Activated CD8-positive, alpha-beta memory T cell treated with anti-CD3 and anti-CD28 coated beads, Interleukin-2, amount 10 ng/mL, durations not matched to agents 7 days and 5 days (primary cell): ENCODE data around the gene PM20D2. TPM values are rescaled to one million over a fixed set of nuclear protein-coding genes. Genes with fewer than 3 reads are reported as not detected.
A peak's percentile ranks its signal among the peaks of the same experiment; 100 is the strongest.

Experiments used
- ATAC-seq: fragments of 150-1000 bp; cut with Tn5 transposase; one replicate; pipeline ENCODE4 v1.10.0; 2021; ENCODE audit warnings: moderate library complexity
- CTCF ChIA-PET: fragments of 350-600 bp; sonication (Branson Sonifier 250); formaldehyde crosslinking; loops from one replicate; lab custom pipeline; 2021; ENCODE audit warnings: antibody characterized with exemption; lab: Charles Lee
- DNase-seq: peaks from one replicate; pipeline ENCODE4 v3.0.0-alpha.2; 2020
- H3K27ac Mint-ChIP-seq: one replicate; pipeline ENCODE4 v1.8.0; 2021; ENCODE audit warnings: mild to moderate bottlenecking, mixed read lengths
- H3K27me3 Mint-ChIP-seq: one replicate; pipeline ENCODE4 v1.8.0; 2021; ENCODE audit warnings: mixed read lengths
- H3K36me3 Mint-ChIP-seq: one replicate; pipeline ENCODE4 v1.8.0; 2021; ENCODE audit warnings: mild to moderate bottlenecking, mixed read lengths
- H3K4me1 Mint-ChIP-seq: one replicate; pipeline ENCODE4 v1.8.0; 2021; ENCODE audit warnings: mixed read lengths
- H3K4me3 Mint-ChIP-seq: one replicate; pipeline ENCODE4 v1.8.0; 2021; ENCODE audit warnings: mild to moderate bottlenecking, moderate library complexity, mixed read lengths
- H3K9me3 Mint-ChIP-seq: one replicate; pipeline ENCODE4 v1.8.0; 2022; ENCODE audit warnings: low read depth, mixed read lengths
- total RNA-seq, 2 experiments: library from RNA; stranded (reverse); gene quantifications; one replicate each; pipeline ENCODE4 v1.2.3, GENCODE V29; 2021

PM20D2 gene
- total RNA-seq, 2 experiments from 2014 or later: 13.1 to 16.6 TPM

DNA sequence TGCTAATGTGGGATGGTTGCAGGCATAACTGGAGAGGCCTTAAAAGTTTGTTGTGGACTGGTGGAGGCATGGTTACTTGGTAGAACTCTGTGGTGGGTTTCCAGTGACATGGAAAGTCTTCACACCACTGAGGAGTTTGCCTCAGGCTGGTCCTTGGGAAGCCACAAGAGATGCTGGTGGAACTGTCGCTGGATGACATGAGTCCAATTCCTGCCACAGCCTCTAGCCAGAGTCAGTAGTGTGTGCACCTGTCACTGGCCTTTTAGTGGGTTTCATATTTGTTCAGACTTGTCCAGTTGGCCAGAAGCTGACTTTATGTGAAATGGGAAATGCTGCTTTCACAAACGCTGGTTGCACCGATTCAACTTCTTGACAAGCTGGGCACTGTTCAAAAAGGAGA, 14.3 kb upstream of the PM20D2 start:
- no peak overlapping the region for H3K4me3 Mint-ChIP-seq
- CTCF ChIA-PET: interaction anchor here (0.6 to 2.0 kb wide), 2 partner anchors 10 to 14 kb away, joined by 3 to 4 read pairs; partner anchors contain the start of gene PM20D2

DNA sequence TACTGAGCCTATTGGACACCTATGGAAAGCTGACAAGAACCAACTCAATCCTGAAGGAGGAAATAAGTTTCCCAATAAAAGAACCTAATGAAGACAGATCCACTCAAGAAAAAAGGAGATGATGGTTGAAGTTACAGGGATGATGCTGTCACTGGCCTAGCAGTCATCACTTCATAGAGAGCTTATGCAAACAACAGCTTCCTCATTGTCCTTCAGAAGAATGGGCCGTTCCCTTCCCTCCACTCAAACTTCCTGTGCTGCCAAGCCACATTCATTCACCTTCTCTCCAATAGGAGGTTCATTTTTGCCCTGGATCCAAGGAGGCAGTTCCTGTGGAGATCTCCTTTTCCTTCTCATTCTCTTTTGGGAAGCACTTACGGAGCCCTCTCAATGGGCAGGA, 13.8 kb upstream of the PM20D2 start:
- CTCF ChIA-PET: interaction anchor here (0.6 to 2.0 kb wide), 2 partner anchors 10 to 13 kb away, joined by 3 to 4 read pairs; partner anchors contain the start of gene PM20D2
- no peak overlapping the region for H3K4me3 Mint-ChIP-seq
- H3K9me3 Mint-ChIP-seq: no peaks in the 10 kb centered on the region
- no peak for DNase-seq
- no peaks in the 10 kb centered on the region for H3K4me1 Mint-ChIP-seq
- H3K27me3 Mint-ChIP-seq: peaks cover 3% of the 10 kb centered on the region
- H3K27ac Mint-ChIP-seq: no peak overlapping the region
- no peaks in the 10 kb centered on the region for H3K36me3 Mint-ChIP-seq
- ATAC-seq: no peak

More for the DNA sequence above, 14.3 kb upstream of the PM20D2 start:
- ATAC-seq (no peak), DNase-seq (no peak)
- H3K9me3 Mint-ChIP-seq: no peaks in the 10 kb centered on the region
- H3K27me3 Mint-ChIP-seq: peaks cover 3% of the 10 kb centered on the region
- no peaks in the 10 kb centered on the region for H3K36me3 Mint-ChIP-seq
- no peaks in the 10 kb centered on the region for H3K4me1 Mint-ChIP-seq
- H3K27ac Mint-ChIP-seq: no peak overlapping the region

DNA sequence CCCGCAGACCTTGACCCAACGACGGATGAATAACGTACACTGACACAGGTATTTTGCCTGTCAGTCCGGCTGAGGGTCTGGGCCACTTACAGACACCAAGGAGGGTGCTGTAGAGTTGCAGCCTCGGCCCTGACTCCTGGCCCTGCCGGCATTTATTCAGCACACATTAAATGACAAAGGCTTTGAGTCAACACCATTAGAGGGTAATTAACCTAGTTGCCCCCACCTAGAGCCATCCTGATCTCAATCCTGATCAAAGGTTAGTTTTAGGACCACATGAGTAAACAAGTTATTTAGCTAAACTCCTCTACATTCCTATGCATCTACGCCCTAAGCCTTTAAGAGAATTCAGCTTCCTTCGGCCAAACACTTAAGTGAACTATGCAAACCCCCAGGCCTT, 11.9 kb upstream of the PM20D2 start:
- H3K36me3 Mint-ChIP-seq: no peaks in the 10 kb centered on the region
- CTCF ChIA-PET: interaction anchor here (1.2 kb wide), 1 partner anchor 233 kb away, joined by 3 read pairs; no protein-coding TSS in a partner anchor
- DNase-seq: no peak
- H3K27me3 Mint-ChIP-seq: peaks cover 3% of the 10 kb centered on the region
- no peak overlapping the region for H3K4me3 Mint-ChIP-seq
- H3K4me1 Mint-ChIP-seq: no peaks in the 10 kb centered on the region
- H3K9me3 Mint-ChIP-seq: no peaks in the 10 kb centered on the region
- H3K27ac Mint-ChIP-seq: no peak overlapping the region
- ATAC-seq: no peak

DNA sequence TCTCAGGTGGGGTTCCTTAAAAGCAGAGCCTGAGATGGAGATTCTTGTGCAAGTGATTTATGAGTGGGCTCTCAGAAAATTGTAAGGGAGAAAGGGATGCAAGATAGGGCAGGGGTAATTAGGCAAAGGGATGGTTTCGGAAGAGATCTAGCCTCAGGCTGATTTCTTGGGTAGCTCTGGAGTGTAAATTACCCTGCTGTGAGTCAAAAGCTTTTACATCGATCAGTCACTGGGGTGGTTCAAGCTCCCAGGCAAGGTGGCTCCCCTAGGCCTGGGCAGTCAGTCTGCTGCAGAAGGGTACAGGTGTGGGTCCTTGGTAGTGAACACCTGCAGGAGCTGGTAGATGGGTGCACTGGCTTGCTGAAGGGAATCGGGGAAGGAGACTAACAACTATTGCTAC, 11.1 kb upstream of the PM20D2 start:
- Mint-ChIP-seq H3K4me3 (no peak overlapping the region), H3K27me3 (peaks cover 3% of the 10 kb centered on the region), H3K4me1 (no peaks in the 10 kb centered on the region), H3K27ac (no peak overlapping the region), H3K9me3 (no peaks in the 10 kb centered on the region), H3K36me3 (no peaks in the 10 kb centered on the region)
- ATAC-seq (no peak), DNase-seq (no peak)
- CTCF ChIA-PET: interaction anchor here (1.1 kb wide), 1 partner anchor 238 kb away, joined by 3 read pairs; no protein-coding TSS in a partner anchor

DNA sequence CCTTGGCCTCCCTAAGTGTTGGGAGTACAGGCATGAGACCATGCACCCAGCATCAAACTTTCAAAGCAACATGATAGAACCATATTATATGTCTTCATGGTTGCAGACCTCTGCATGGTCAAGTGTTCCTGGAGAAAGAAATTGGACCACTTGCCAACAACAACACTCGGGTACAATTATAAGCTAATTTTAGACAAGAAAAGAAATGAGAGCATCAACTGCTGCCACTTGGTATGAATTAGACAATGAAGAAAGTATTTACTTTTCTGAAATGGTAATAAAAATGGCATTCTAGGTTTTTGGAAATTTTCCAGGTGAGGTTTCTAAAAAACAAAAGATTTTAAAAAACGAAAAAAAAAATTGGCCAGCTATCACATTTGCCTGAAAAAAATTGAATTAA, 7.7 kb upstream of the PM20D2 start:
- CTCF ChIA-PET: interaction anchor here (0.6 kb wide), 1 partner anchor 8 kb away, joined by 3 read pairs; the partner anchor contains the start of gene PM20D2
- Mint-ChIP-seq H3K27me3 (peaks cover 3% of the 10 kb centered on the region), H3K36me3 (no peaks in the 10 kb centered on the region), H3K27ac (no peak overlapping the region), H3K4me3 (no peak overlapping the region), H3K9me3 (no peaks in the 10 kb centered on the region), H3K4me1 (no peaks in the 10 kb centered on the region)
- DNase-seq: no peak
- no peak for ATAC-seq

DNA sequence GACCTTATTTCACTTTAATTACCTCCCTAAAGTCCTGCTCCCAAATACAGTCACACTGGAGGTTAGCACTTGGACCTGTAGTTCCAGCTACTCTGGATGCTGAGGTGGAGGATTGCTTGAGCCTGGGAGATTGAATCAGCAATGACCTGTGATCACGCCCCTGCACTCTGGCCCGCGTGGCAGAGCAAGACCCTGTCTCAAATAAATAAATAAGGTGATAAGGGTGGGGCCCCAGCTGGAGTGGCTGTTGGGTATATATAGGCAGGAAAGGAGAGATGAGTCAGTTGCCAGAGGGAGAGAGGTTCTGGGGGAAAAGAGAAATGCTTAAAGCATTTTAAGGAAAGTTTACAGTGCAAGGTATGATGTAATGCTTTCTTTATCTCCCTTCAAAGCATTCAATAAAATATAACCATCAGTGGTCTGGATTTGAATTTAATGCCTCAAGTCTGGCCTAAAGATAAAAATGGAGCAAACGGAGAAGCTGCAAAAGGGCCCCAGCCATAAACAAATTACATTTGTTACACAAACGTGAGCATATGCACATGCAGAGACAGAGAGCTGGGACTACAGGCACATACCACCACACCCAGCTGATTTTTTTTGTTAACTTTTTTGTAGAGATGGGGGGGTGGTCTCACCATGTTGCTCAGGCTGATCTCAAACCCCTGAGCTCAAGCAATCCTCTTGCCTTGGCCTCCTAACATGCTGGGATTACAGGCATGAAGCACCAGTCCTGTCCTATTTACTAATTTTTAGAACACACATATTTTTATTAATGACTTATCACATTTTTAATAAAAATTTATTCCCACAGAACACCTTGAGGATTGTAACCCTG, 6.1 kb upstream of the PM20D2 start:
- Mint-ChIP-seq H3K36me3 (no peaks in the 10 kb centered on the region), H3K4me1 (peaks cover 9% of the 10 kb centered on the region), H3K4me3 (no peak overlapping the region), H3K27ac (no peak overlapping the region), H3K9me3 (no peaks in the 10 kb centered on the region), H3K27me3 (peaks cover 10% of the 10 kb centered on the region)
- DNase-seq (no peak), ATAC-seq (no peak)
- CTCF ChIA-PET: interaction anchor here (0.9 kb wide), 1 partner anchor 9 kb away, joined by 3 read pairs; no protein-coding TSS in a partner anchor

DNA sequence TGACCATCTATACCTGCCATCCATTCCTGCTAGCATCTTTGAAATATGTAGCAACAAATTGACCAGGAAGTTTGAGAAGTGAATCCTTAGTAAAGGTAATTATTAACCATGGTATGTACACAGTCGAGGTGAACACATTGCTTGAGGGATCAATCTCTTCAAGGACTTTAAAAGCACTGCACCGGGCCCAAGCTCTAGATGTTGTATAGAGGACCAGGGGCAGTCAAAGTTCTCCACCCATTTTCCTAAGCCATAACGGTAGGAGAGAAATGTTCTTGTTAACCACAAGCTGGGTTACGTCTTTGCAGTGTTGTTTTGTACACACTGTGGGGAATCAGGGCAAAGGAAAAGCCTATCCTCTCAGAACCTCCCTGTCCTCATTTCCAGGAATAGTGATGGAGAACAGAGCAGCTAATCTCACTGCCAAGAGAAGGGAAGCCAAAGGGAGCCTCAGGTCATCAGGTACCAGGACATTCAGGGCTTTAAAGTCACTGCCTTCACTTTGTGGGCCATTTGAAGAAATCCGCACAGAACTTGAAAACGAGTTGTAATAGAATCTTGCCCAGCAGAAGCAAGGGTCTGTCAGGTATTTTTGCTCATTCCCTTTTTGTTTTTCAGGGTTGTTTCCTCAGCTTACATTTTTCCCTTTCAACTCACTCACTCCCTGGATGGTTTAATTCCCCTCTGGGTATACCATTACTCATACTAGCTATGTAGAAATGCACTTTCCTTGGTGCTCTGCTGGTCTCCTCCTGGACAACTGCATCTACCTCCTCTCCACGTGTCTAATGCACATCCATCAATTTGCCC, 5.3 kb upstream of the PM20D2 start:
- Mint-ChIP-seq H3K27ac (no peak overlapping the region), H3K4me1 (peaks cover 14% of the 10 kb centered on the region), H3K27me3 (peaks cover 10% of the 10 kb centered on the region), H3K4me3 (no peak overlapping the region), H3K36me3 (no peaks in the 10 kb centered on the region), H3K9me3 (no peaks in the 10 kb centered on the region)
- no peak for DNase-seq
- ATAC-seq: no peak
- CTCF ChIA-PET: interaction anchor here (0.9 kb wide), 1 partner anchor 8 kb away, joined by 3 read pairs; no protein-coding TSS in a partner anchor

DNA sequence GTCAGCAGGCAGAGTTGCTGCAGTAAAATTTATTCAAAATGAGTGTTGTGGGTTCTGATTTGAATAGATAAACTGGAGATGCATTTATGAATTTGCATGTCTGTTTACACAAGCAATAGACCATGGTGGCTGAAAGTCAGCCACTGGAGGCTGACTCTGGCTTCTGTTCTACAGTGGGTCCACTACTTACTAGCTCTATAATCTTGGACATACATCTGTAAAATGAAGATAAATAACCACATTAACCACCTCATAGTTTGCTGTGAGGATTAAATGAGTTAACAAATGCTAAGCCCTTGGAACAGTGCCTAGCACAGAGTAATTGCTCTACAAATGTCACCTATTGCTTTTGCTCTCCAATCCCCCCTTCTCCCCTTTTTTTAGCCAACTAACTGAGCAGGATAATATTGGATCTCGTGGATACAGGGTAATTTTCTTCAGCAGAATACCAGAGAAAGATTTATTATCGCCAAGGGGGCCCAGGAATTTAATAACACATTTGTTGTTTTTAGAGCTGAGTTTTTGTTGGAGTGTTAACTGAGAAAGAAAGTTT, 1.4 kb upstream of the PM20D2 start:
- ATAC-seq (no peak), DNase-seq (no peak)
- CTCF ChIA-PET: interaction anchor here (1.0 to 3.7 kb wide), 5 partner anchors 22 to 162 kb away, joined by 3 to 23 read pairs (median 5); no protein-coding TSS in a partner anchor
- no peak overlapping the region for H3K27ac Mint-ChIP-seq
- H3K27me3 Mint-ChIP-seq: peaks cover 10% of the 10 kb centered on the region
- no peaks in the 10 kb centered on the region for H3K9me3 Mint-ChIP-seq
- H3K4me1 Mint-ChIP-seq: peaks cover 35% of the 10 kb centered on the region
- H3K36me3 Mint-ChIP-seq: peaks cover 12% of the 10 kb centered on the region
- no peak overlapping the region for H3K4me3 Mint-ChIP-seq

DNA sequence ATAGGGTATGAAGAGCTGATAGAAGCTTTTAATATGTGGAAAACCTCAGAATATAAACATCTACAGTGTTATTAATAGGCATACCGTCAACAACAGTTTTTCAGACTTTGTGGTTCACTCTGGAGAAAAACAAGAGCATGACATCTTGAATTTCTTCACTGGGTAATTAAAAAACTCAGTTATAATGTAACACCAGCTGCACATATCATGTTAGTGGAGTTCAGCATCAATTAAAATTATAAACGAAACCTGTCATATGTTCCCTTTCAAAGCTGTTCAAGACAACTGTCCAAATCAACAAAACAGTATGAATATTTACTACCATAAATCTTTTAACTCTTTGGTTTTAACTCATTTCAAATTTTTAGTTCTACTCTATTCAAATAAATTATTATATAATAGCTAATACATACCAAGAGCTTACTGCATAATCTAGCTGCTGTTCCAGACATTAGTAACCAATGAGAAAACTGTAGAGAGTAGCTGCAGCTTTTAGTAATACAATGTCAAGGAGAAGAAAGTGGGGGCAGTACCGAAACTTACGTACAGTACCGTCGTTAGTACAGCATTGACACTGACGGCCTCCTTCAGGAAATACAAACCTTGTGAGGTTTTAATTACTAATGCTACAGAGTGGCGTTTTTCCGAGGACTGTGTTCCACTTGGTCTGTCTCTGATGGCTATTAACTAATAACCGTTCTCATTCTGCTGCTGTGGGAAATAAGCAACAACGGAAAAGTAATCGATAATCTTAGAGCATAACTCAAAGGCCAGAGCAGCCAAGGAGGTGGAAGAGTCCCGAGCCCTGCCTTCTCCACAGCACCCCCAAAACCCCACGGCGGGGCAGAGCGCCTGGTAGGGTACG, 532 bp upstream of the PM20D2 start:
- H3K36me3 Mint-ChIP-seq: peaks cover 20% of the 10 kb centered on the region
- H3K27ac Mint-ChIP-seq: peak overlapping the region; percentile 97
- DNase-seq: peak; percentile 61
- CTCF ChIA-PET: interaction anchor here (1.1 to 3.7 kb wide), 8 partner anchors 7 to 224 kb away, joined by 3 to 23 read pairs (median 6); partner anchors contain the start of genes PNRC1 and SRSF12
- peaks cover 10% of the 10 kb centered on the region for H3K27me3 Mint-ChIP-seq
- ATAC-seq: peak; percentile 63
- peaks cover 37% of the 10 kb centered on the region for H3K4me1 Mint-ChIP-seq
- H3K9me3 Mint-ChIP-seq: no peaks in the 10 kb centered on the region
- H3K4me3 Mint-ChIP-seq: peak overlapping the region; percentile 84

DNA sequence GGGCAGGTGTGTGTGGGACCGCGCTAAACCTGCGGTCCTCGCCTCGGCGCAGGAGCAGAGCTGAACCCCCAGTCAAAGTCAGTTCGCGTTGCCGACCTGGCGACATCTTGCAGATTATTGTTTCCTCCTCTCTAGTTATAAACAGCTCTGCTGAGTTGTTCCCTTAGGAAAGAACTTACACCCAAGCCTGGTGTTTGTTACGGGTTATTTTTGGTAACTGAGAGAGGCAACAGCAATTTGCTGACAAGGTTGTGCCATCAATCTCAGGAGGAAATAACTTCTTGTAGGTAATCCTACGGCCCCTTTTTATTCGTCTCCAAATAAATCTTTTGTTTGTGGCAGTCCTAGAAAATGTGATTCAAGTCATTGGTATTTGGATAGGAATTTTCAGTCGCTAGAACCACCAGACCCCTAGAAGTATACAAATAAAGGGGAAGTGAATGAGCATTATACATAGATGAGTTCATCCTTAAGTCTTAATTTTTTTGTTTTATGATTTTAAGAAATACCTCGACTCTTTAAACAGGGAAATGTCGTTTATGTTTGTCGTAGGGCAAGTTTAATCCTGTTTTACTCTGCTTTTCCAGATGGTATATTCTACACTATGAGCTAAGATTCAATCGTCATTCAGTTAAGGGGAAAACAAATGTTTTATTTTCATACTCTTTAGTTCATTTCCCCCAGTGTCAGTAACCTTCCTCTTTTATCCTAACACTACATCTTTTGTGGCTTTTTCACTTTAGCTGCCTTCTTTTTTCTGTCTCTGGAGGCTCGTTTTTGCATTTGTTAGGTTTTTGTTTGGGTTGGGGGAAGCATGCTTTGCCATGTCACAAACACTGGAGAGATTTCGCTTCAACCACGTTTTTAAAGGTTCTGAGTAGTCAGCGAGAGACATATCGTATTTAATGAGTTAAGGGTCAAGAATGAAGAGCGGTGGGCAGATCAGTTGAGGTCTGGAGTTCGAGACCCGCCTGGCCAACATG, 1.2 kb downstream of the PM20D2 start:
- peaks cover 23% of the 10 kb centered on the region for H3K36me3 Mint-ChIP-seq
- peak overlapping the region; percentile 81 for H3K4me3 Mint-ChIP-seq
- H3K27ac Mint-ChIP-seq: peak overlapping the region; percentile 82
- DNase-seq (no peak), ATAC-seq (no peak)
- H3K4me1 Mint-ChIP-seq: peaks cover 39% of the 10 kb centered on the region
- CTCF ChIA-PET: interaction anchor here (1.0 to 3.7 kb wide), 7 partner anchors 9 to 222 kb away, joined by 3 to 23 read pairs (median 8); partner anchors contain the start of genes PNRC1 and SRSF12
- no peaks in the 10 kb centered on the region for H3K9me3 Mint-ChIP-seq
- peaks cover 10% of the 10 kb centered on the region for H3K27me3 Mint-ChIP-seq

DNA sequence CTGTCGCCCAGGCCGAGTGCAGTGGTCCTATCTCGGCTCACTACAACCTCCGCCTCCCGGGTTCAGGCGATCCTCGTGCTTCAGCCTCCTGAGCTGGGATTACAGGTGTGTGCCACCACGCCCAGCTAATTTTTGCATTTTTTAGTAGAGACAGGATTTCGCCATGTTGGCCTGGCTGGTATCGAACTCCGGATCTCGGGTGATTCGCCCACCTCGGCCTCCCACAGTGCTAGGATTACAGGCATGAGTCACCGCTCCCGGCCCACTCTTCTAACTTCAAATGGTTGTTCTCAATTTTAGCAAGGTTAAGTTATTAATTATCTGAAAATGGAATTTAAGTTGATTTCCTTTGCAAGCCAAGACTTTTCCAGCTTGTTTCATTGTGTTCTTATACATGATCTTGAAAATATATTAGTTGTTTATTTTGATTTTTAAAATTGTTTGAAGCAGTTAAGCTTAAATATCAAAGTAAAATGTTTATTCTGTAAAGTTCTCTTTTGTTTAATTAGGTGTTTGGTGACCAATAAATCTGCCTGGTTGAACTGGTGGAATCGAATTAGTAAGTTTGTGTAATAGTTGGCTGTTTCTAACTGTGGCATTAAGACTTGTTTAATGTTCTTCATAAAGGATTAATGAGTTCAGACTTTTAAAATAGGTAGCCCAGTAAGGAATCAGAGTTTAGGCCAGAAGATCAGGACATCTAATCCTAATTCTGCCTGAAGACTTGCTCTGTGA, 2.3 kb downstream of the PM20D2 start:
- ATAC-seq (no peak), DNase-seq (no peak)
- Mint-ChIP-seq H3K9me3 (no peaks in the 10 kb centered on the region), H3K4me1 (peaks cover 39% of the 10 kb centered on the region), H3K36me3 (peaks cover 26% of the 10 kb centered on the region), H3K27ac (no peak overlapping the region), H3K4me3 (no peak overlapping the region), H3K27me3 (peaks cover 10% of the 10 kb centered on the region)
- CTCF ChIA-PET: interaction anchor here (1.0 to 3.7 kb wide), 3 partner anchors 8 to 217 kb away, joined by 3 to 20 read pairs (median 3); no protein-coding TSS in a partner anchor
